ENCODE results near the gene ANK3.

DNA sequence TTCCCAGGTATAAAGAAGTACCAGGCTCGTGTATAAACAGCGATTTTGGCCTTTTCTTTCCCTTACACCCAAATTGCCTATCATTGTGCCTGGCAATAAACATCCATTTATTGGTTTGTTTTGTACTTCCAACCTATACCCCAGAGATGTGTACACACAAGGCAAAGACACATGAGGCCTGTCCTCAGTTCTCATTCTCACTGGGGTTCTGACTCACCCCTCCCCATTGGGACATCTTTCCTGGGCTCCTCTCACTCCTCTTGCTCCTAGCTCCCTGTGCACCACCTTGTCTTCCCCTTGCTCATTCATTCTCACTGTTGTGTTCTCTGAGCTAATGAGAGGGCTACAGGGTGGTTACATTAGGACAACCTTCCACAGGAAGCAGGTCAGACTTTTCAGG is 240.7 kb downstream of the ANK3 start:
- TF ChIP-seq, protein P1, sequence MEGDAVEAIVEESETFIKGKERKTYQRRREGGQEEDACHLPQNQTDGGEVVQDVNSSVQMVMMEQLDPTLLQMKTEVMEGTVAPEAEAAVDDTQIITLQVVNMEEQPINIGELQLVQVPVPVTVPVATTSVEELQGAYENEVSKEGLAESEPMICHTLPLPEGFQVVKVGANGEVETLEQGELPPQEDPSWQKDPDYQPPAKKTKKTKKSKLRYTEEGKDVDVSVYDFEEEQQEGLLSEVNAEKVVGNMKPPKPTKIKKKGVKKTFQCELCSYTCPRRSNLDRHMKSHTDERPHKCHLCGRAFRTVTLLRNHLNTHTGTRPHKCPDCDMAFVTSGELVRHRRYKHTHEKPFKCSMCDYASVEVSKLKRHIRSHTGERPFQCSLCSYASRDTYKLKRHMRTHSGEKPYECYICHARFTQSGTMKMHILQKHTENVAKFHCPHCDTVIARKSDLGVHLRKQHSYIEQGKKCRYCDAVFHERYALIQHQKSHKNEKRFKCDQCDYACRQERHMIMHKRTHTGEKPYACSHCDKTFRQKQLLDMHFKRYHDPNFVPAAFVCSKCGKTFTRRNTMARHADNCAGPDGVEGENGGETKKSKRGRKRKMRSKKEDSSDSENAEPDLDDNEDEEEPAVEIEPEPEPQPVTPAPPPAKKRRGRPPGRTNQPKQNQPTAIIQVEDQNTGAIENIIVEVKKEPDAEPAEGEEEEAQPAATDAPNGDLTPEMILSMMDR (optimal IDR thresholded peaks at IDR 0.05 in 1 of 3, IDR thresholded peaks at IDR 0.05 in 1 of 3, conservative IDR thresholded peaks at IDR 0.05 in 1 of 3; ENCODE audit: extremely low read depth in 1 of 3, insufficient read depth in 2 of 3, low read length in 3 of 3): no peak
- TF ChIP-seq EZH2 (IDR thresholded peaks at IDR 0.05; ENCODE audit: low read length): no peak

Measured in keratinocyte (primary cell).